Mesenteric fat pad (tissue), 1 donor: ENCODE data around the gene GNB1. TPM values are rescaled to one million over a fixed set of nuclear protein-coding genes. Genes with fewer than 3 reads are reported as not detected.

Experiments
- DNase-seq: peaks from one replicate; pipeline ENCODE4 v3.0.0-alpha.2; 2020; ENCODE audit warnings: low spot score
- total RNA-seq: library from RNA; stranded (reverse); fragmentation: NEBNext Ultra II Directional; extraction: Animal tissue kit (Norgen Biotek cat#: 25700); gene quantifications from one replicate; pipeline ENCODE4 v1.2.1, GENCODE V29; 2021
- donor health status: DM: yes; HTN: yes; CAD: no.

Gene GNB1
- total RNA-seq, 1 donor from 2014 or later, result 318 TPM

GRCh38 chr1:1786836-1787605 lies 103.9 kb downstream of the GNB1 start:
- no peak for DNase-seq

- no peak for DNase-seq
Measured at GRCh38 chr1:1785666-1786065, 105.2 kb downstream of the GNB1 start.

DNA sequence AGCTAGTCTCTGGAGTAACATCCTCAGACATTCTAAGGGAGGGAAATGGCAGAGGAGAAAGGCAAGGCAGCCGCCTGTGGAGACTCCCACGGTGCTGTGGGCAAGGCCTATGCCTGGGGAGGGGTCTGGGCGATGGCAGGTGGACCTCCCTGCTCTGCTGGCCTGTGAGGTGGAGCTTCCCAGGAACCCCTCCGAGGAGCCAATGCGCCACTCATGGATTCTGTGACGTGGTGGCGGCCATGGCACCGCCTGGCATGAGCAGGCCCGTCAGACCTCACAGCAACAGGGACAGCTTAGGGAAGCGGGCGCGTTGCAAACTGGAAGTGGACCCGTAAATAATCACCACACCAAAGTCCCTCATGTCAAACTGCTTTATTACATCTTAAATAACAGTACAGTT lies 106.0 kb downstream of the GNB1 start:
- DNase-seq, result no peak

DNA sequence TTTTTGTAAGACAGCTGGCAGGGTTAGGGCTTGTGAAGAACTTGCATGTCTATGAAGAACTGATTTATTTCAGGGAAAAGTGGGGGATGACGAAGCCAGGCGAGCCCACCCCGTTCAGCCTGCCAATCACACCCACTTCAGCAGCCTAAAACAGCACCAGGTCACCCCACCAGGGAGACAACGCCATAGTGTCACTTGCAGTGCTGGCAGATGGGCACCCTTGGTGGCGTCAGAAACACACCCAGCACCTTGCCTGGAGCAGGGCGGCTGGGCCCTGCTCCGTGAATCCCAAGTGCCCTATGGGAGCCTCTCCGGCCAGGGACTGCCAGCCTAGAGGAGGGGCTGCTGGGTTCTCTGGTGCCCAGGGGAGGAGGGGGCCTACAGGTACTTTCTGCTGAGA lies 107.6 kb downstream of the GNB1 start:
- DNase-seq, result no peak

DNA sequence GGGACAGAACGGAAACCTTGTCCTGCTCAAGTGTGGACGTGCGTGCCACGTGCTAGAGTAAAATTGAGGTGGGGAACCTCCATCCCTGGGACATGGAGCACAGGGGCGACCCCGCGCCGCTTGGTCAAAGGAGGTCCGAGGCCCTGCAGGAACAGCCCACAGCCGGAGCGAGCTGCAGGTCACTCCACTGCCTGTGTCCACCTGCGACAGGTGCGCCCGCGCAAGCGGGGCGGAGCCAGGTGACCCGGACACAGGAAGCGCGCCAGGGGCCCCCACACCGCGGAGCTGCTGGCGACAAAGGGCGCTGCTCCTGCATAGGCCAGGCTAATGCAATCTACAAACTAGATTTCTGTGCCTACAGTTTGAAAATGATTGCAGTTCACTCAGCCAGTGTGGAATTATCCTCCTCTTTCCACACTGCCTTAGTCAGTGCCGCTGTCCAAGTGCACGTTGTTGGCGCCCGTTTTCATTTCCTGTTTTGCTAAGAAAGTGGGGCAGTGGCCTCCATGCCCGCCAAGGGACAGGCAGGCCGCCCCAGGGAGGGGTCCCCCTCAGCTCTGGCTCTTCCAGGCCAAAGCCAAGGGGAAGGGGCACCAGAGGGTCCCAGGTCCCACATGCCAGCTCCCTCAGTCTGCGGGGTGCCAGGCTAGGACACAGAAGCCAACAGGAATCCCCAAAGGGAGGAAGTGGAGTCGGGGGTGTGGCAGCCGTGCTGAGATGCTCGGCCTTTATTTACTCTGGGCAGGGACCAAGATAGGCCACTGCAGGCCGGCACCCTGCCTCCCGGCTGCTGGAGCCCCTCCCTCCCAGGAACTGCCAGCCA lies 108.3 kb downstream of the GNB1 start:
- DNase-seq, result no peak

DNA sequence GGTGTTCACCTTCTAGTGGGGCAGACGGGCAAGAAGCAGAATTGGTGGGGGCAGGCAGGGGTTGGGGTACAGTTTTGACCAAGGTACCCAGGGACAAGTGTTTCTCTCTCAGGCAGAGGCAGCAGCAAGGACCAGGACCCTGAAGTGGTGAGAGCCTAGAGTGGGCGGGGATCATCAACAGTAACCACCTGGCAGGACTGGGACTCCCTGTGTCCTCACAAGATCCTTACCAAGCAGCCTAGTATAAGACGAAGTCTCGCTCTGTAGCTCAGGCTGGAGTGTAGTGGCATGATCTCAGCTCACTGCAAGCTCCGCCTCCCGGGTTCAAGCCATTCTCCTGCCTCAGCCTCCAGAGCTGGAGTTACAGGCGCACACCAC lies 109.4 kb downstream of the GNB1 start:
- no peak for DNase-seq

DNA sequence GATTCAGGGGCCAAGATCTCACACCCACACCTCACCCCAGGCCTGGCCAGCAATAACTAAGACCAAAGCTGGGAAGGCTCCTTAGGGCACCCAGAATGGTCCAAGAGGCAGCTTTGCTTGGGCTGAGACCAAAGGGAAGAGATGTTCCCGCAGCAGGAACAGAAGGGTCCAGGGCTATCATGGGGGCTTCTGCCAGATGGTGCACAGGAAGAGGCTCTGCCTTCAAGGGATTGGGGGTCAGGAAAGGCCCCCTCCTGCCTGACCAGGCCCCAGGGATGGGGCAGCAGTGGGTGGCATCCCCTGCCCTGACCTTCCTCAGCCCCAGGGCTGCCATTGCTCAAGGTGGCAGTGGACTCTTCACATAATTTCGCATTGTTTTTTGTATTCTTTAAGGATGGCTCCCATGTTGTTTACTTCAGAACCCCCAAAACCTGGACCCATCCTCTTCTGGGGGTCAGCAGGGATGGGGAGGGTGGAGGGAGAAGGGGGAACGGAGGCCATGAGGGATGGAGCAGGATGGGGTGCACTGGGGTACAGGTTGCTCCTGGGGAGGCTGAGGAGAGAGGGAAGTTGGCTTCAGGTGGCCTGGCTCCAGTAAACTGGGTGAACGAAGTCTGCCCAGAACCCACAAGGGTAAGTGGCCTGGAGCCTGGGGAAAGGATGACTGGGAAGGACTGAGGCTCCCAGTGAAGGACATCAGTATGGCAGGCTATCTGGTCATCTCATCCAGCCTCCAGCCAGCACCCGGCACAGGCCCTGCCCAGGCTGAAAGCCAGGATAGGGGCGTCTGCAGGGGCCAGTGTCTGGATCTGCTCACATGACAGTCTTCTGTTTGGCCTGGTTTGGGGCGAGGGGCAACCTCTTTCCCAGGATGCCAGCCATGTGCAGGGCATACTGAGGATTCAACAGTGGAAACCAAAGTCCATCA lies 110.0 kb downstream of the GNB1 start:
- no peak for DNase-seq

DNA sequence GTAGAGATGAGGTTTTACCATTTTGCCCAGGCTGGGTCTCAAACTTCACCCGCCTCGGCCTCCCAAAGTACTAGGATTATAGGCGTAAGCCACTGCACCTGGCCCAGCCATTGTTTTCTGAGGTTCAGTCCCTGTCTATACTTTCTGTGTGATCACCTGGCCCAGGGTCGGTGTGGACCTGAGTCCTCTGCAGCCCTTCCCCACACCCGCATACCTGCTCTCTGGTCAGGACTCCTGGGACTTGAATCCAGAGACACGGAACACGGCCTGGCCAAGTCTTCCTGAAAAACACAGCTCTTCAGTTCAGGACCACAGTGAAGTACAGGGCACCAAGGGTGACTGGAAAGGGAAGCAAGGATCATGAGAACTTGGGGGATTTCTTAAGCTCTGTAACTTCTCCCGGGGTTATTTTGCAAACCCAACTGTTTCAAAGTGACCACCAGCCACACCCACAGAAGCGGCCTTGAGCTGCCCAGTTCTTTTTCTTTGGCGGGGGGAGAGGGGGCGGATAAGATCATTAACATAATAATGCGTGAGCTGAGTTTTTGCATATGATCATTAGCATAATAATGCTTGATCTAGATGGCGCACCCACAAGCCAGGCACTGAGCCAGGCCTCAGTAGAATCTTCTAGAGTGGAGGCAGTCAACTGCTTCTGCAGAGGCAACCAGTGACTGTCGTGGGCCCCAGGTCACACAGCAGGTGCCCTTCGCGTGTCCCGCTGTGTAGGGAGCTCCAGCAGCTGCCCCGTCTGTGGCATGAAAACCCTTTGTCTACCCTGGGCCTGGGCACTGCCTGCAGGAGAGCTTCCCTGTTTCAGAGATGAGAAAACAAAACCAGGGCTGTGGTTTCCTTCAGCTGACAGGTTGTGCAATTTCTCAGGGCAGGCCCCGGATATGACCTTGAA lies 110.9 kb downstream of the GNB1 start:
- DNase-seq, result no peak

DNA sequence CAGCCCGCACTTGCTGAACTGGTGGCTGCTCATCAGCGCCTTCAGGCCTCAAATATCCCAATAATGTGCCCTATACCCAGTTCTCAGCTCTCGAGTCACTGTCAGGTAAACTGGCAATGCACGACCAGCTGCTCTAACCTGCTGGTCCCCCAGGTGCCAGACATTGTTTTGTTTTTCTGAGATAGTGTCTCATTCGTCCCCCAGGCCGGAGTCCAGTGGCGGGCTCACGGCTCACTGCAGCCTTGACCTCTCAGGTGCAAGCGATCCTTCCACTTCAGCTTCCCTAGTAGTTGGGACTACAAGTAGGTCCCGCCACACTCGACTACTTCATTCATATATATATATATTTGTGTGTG lies 111.6 kb downstream of the GNB1 start:
- no peak for DNase-seq

DNA sequence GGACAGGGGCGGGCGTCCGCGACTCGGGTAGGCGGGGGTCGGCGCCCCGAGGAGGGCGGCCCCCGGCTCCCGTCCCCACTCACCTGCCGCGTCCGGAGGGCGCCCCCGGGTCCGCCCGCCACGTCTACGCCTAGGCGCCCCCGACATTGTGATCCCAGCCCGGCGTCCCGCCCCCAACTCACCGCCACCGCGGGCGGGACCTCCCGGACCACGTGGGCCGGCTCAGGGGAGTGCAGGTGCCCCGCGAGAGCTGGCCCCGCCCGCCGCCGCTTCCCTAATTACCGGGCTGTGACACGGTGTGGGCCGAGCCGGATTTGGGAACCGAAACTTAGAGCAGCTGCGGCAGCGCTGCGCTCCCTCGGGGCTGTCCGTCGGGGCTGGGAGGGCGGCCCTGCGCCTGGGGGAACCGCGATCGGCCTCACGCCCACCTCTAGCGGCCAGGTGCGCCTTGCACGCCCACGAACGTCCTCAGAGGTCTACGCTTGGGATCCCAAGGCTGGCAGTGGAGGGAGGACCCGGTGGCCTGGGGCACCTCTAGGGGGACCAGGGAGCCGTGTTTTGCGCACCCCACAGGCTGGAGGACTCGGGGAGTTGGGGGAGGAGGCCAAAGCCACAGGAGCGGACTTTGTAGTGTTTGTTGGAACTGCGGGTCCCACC lies 112.1 kb downstream of the GNB1 start:
- DNase-seq, result peak; percentile 94

DNA sequence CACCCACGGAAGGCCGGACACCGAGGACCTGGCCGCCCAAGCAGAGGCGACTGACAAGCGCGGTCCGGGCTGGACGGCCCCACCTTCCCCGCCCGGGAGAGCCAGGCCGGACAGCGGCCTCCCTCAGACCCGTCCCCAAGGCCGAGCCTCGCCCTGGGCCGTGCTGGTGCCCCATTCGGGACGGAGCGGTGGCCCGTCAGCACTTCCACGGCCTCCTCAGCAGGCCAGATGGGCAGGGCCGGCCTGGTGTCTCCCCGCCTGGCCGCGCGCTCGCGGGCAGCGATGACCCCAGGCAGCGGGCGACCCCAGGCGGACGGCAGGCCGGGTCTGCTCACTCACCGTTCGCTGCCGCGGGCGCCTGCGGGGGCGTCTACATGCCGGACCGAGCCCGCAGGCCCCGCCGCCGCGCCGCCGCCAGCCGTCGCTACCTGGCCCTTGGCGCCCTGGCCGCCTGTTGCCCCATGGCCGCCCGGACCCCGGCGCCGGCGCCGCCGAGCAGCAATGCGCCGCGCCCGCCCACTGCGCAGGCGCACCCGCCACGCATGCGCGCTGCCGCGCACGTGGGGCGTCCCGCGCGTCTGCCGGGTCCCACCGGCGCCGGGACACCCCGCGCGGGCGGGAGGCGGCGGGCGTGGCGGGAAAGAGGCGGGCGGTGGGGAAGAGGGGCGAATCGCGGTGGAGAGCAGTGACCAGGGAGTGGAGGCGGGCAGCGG lies 112.8 kb downstream of the GNB1 start, which contains the start of gene NADK:
TSS of gene NADK (minus strand) at position 521 of the 713 bp plus-strand sequence. CDS start 13,064 bp downstream, outside the sequence.
- no peak for DNase-seq

GRCh38 chr1:1777583-1777899 lies 113.3 kb downstream of the GNB1 start:
- no peak for DNase-seq

DNA sequence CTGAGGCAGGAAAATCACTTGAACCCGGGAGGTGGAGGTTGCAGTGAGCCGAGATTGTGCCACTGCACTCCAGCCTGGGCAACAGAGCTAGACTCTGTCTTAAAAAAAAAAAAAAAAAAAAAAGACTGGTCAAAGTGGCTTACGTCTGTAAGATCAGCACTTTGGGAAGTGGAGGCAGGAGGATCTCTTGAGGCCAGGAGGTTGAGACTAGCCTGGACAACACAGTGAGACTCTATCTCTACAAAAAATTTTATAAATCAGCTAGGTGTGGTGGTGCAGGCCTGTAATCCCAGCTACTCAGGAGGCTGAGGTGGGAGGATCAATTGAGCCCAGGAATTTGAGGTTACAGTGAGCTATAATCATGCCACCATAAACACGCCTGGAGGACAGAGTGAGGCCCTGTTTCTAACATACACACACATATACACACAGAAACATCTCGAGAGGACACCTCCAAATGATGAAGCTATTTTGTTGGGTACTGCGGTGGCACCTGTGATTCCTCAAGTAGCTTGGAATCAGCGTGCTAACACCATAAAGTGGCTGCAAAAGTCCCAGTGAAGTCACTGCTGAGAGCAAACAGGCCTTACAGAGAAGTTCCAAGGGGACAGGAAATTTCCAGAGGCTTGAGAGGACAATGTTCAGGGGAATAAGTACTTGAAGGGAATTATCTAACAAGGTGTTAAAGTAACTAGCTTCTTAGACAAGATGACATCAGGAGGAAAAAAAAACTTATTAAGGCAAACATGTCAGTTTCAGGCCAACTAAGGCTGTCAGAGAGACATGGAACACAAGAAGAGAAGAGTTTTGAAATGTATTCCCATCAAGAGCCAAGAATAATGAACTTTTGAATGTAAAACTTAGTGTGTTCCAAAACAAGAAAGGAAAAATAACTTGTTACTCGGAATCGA lies 114.0 kb downstream of the GNB1 start:
- no peak for DNase-seq

DNA sequence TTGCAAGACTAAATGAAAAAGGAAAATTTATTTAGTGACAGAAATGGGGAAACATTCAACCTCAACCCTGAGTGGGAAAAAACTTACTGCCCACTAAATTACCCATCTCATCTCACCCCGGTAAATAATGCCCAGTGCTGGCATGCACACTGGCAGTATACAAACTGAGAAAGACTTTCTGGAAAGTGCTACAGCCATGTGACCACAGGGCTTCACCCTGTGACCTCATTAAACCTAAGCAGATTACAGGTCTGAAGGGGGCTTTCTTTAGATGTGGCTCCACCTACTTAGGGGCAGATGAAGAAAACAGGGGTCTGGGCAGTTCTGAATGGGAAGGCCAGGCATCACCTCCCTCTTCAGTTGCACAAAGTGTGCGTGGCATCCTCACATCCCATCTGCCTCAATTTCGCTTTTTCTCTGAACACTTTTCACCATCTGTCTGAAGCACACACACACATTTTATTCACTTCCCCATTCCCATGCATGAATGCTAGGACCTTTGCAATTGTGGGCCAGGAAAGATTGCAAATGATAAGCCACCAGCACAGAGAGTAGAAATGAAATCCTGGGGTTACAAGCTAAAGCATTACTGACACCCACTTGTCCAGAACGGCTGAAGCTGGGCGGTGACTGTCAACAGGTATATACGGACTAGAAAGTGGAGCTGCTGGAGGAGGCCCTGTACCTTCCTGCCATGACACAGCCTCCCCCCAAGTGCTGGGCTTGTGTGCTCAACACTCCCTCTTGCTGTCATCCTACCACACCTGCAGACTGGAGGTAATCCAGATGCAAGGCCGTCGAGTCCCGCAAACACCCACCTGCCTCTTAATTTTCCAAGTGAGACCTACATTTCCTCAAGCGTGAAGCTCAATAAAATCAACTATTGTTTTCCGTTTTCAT lies 115.3 kb downstream of the GNB1 start:
- DNase-seq, result no peak

- no peak for DNase-seq
Measured at GRCh38 chr1:1773874-1774273, 117.0 kb downstream of the GNB1 start.

DNA sequence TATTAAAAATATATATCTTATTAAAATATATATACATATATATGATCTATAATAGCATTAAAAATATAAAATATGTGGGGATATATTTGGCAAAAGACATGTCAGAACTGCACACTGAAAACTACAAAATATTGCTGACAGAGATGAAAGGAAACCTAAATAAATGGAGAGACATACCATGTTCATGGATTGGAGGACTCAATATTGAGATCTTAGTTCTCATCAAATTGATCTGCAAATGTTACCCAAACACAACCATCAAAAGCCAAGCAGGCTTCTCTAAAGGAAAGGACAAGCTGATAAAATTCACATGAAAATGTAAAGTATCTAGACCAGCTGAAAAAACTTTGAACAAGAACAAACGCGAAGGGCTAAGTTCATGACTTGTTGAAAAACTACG lies 119.8 kb downstream of the GNB1 start:
- no peak for DNase-seq

- no peak for DNase-seq
Measured at GRCh38 chr1:1770102-1770501, 120.8 kb downstream of the GNB1 start.
